Activated naive CD8-positive, alpha-beta T cell treated with anti-CD3 and anti-CD28 coated beads for 36 hours (primary cell): Measurements from ENCODE around the gene MED31. TPM values are rescaled to one million over a fixed set of nuclear protein-coding genes. Genes with fewer than 3 reads are reported as not detected.
"Not testable (repeated sequence)": the region's sequence is repeated elsewhere in the genome, so short reads cannot be mapped to it uniquely, and the experiment has no call there.

ENCODE experiments used
- DNase-seq: peaks from one replicate; pipeline ENCODE4 v3.0.0; 2021
- H3K27ac Mint-ChIP-seq: one replicate; pipeline ENCODE4 v1.8.0; 2022; ENCODE audit warnings: mild to moderate bottlenecking, moderate library complexity, mixed read lengths
- H3K27me3 Mint-ChIP-seq: one replicate; pipeline ENCODE4 v1.8.0; 2022; ENCODE audit warnings: mild to moderate bottlenecking, mixed read lengths
- H3K36me3 Mint-ChIP-seq: one replicate; pipeline ENCODE4 v1.8.0; 2021; ENCODE audit warnings: mild to moderate bottlenecking, mixed read lengths
- H3K4me1 Mint-ChIP-seq: one replicate; pipeline ENCODE4 v1.8.0; 2021; ENCODE audit warnings: mixed read lengths
- H3K4me3 Mint-ChIP-seq: one replicate; pipeline ENCODE4 v1.8.0; 2022; ENCODE audit warnings: mild to moderate bottlenecking, moderate library complexity, mixed read lengths
- H3K9me3 Mint-ChIP-seq: one replicate; pipeline ENCODE4 v1.8.0; 2022; ENCODE audit warnings: mixed read lengths
- total RNA-seq, 2 experiments: library from RNA; stranded (reverse); gene quantifications; one replicate each; pipeline ENCODE4 v1.2.3, GENCODE V29; 2021

Gene MED31
- total RNA-seq, 2 experiments from 2014 or later, result 20.1 to 21.6 TPM

- Mint-ChIP-seq H3K9me3 (no peaks in the 10 kb centered on the region), H3K36me3 (peaks cover 25% of the 10 kb centered on the region), H3K27ac (no peak overlapping the region), H3K4me1 (no peaks in the 10 kb centered on the region), H3K27me3 (no peaks in the 10 kb centered on the region), H3K4me3 (no peak overlapping the region)
- no peak for DNase-seq
Observed at GRCh38 chr17:6596081-6596480, 55.3 kb downstream of the MED31 start.

- not testable (repeated sequence) for H3K27ac Mint-ChIP-seq, H3K4me1 Mint-ChIP-seq, H3K9me3 Mint-ChIP-seq, DNase-seq, H3K27me3 Mint-ChIP-seq, H3K4me3 Mint-ChIP-seq
- H3K36me3 Mint-ChIP-seq, result peaks cover 34% of the 10 kb centered on the region
Observed at GRCh38 chr17:6593371-6593770, 58.0 kb downstream of the MED31 start.

Other genes with a start within 250 kb of the MED31 start
- not detected for gene AIPL1, start 216.5 kb downstream of the MED31 start, total RNA-seq
- gene PIMREG, start 207.2 kb downstream of the MED31 start, total RNA-seq, result 1 to 10 TPM; 4.8 to 5.7 TPM
- under 1 TPM; 0.49 to 0.72 TPM for gene PITPNM3, start 95.0 kb downstream of the MED31 start, total RNA-seq
- gene KIAA0753, start 10.9 kb downstream of the MED31 start, total RNA-seq, result 10 to 100 TPM; 14.8 to 15.8 TPM
- 100 to 1,000 TPM; 127 to 128 TPM for gene TXNDC17, start 10.5 kb downstream of the MED31 start, total RNA-seq
- gene C17orf100, start 157 bp upstream of the MED31 start, total RNA-seq, result 1 to 10 TPM; 1.4 to 1.8 TPM
- not detected for gene SLC13A5, start 61.8 kb upstream of the MED31 start, total RNA-seq
- 10 to 100 TPM; 54.0 to 54.1 TPM for gene XAF1, start 104.4 kb upstream of the MED31 start, total RNA-seq
- not detected for gene FBXO39, start 124.6 kb upstream of the MED31 start, total RNA-seq
- gene TEKT1, start 180.1 kb upstream of the MED31 start, total RNA-seq, result not detected